H1 (cell line): ENCODE results near the gene HMSD. TPM values are rescaled to one million over a fixed set of nuclear protein-coding genes. Genes with fewer than 3 reads are reported as not detected.

Experiments used
- CTCF ChIA-PET: fragments of 300-600 bp; sonication (Branson Sonifier 250); formaldehyde crosslinking; loops from one replicate; lab custom pipeline; 2021; ENCODE audit not compliant: partially characterized antibody; lab: Charles Lee
- POLR2A ChIA-PET: fragments of 300-600 bp; sonication (Branson Sonifier 250); formaldehyde crosslinking; loops from one replicate; lab custom pipeline; 2021; ENCODE audit warnings: inconsistent platforms; ENCODE audit not compliant: partially characterized antibody; lab: Charles Lee
- DNase-seq, 2 experiments: peaks; one replicate each; pipeline versions ENCODE4 v3.0.0 to v3.0.0-alpha.2; 2010 to 2022; ENCODE audit warnings: low spot score in 2 of 2, low read depth in 1 of 2, mixed read lengths in 1 of 2
- FAIRE-seq: peaks from 2 replicates; lab custom pipeline; 2011; peaks lifted over from hg19 to GRCh38; lab: Jason Lieb, UNC
- H2AFZ ChIP-seq: 2 replicates; pipeline ENCODE4 v1.8.1; 2012; ENCODE audit warnings: low read length, inconsistent platforms
- H2AK5ac ChIP-seq: 2 replicates; pipeline ENCODE4 v1.6.1; 2013; ENCODE audit warnings: low read depth, low read length
- H2BK120ac ChIP-seq: replicated peaks from 2 replicates; pipeline ENCODE3; 2013; ENCODE audit warnings: low read depth, low read length, inconsistent platforms
- H2BK12ac ChIP-seq: 2 replicates; pipeline ENCODE4 v1.6.1; 2013; ENCODE audit warnings: low read depth, low read length
- H2BK15ac ChIP-seq: 2 replicates; pipeline ENCODE4 v1.6.1; 2013; ENCODE audit warnings: low read length
- H2BK20ac ChIP-seq: 2 replicates; pipeline ENCODE4 v1.6.1; 2013; ENCODE audit warnings: low read length
- H2BK5ac ChIP-seq: 2 replicates; pipeline ENCODE4 v1.6.1; 2013; ENCODE audit warnings: low read depth, low read length
- H3K14ac ChIP-seq: 2 replicates; pipeline ENCODE4 v1.6.1; 2013; ENCODE audit warnings: inconsistent platforms; ENCODE audit not compliant: insufficient read length
- H3K18ac ChIP-seq: 2 replicates; pipeline ENCODE4 v1.6.1; 2013; ENCODE audit warnings: low read length; ENCODE audit errors: extremely low read depth
- H3K23ac ChIP-seq: 2 replicates; pipeline ENCODE4 v1.6.1; 2013; ENCODE audit warnings: inconsistent platforms; ENCODE audit not compliant: insufficient read length
- H3K23me2 ChIP-seq: 2 replicates; pipeline ENCODE4 v1.6.1; 2013; ENCODE audit warnings: low read depth, low read length
- H3K27ac ChIP-seq: 2 replicates; pipeline ENCODE4 v1.6.1; 2011; ENCODE audit warnings: low read depth, low read length, inconsistent platforms
- H3K27me3 ChIP-seq, 4 experiments: replicated peaks in 1 of 4; 1 replicate in 1 of 4; 2 replicates in 3 of 4; pipeline versions ENCODE4 v1.6.1 to v1.8.1; 2011 to 2013; ENCODE audit warnings: low read length in 3 of 4, mild to moderate bottlenecking in 3 of 4, inconsistent platforms in 2 of 4, mixed read lengths in 2 of 4, moderate library complexity in 1 of 4; ENCODE audit not compliant: control insufficient read depth in 3 of 4, insufficient read depth in 3 of 4; ENCODE audit errors: extremely low read depth in 1 of 4
- H3K36me3 ChIP-seq, 4 experiments: 2 replicates each; pipeline versions ENCODE4 v1.6.1 to v1.8.1; 2011 to 2013; ENCODE audit warnings: mild to moderate bottlenecking in 4 of 4, low read length in 3 of 4, moderate library complexity in 2 of 4, control low read depth in 1 of 4, inconsistent platforms in 1 of 4; ENCODE audit not compliant: insufficient read depth in 4 of 4, control insufficient read depth in 2 of 4
- H3K4ac ChIP-seq: replicated peaks from 2 replicates; pipeline ENCODE3; 2013; ENCODE audit warnings: low read length, low read depth, mixed read lengths, inconsistent platforms; ENCODE audit not compliant: insufficient read length
- H3K4me1 ChIP-seq, 4 experiments: replicated peaks in 1 of 4; 1 replicate in 1 of 4; 2 replicates in 3 of 4; pipeline versions ENCODE4 v1.6.1 to v1.8.1; 2011 to 2013; ENCODE audit warnings: low read length in 3 of 4, inconsistent platforms in 2 of 4, mixed read lengths in 1 of 4; ENCODE audit not compliant: insufficient read depth in 4 of 4, control insufficient read depth in 3 of 4
- H3K4me2 ChIP-seq, 2 experiments: 2 replicates each; pipeline versions ENCODE4 v1.6.1 to v1.8.1; 2011 to 2013; ENCODE audit warnings: low read depth in 2 of 2, low read length in 2 of 2, control low read depth in 1 of 2, inconsistent platforms in 1 of 2, mild to moderate bottlenecking in 1 of 2; ENCODE audit not compliant: insufficient read depth in 1 of 2
- H3K4me3 ChIP-seq, 4 experiments: fragments of 200-600, 300-600 bp in 1 of 4; sonication (generic), shearing (Covaris generic), sonication (Bioruptor Twin) in 1 of 4; 2 replicates each; pipeline versions ENCODE4 v1.5.1 to v1.8.1; 2011 to 2016; ENCODE audit warnings: low read length in 4 of 4, low read depth in 3 of 4, control low read depth in 2 of 4, inconsistent platforms in 2 of 4, mild to moderate bottlenecking in 2 of 4, mixed read lengths in 1 of 4, moderate library complexity in 1 of 4; ENCODE audit not compliant: insufficient read depth in 2 of 4; ENCODE audit errors: extremely low read depth in 1 of 4
- H3K56ac ChIP-seq: replicated peaks from 2 replicates; pipeline ENCODE3; 2013; ENCODE audit warnings: low read depth, mild to moderate bottlenecking, mixed read lengths, low read length, inconsistent platforms; ENCODE audit not compliant: insufficient read length
- H3K79me1 ChIP-seq: 2 replicates; pipeline ENCODE4 v1.6.1; 2013; ENCODE audit warnings: low read depth, low read length, control low read depth
- H3K79me2 ChIP-seq, 2 experiments: 2 replicates each; pipeline versions ENCODE4 v1.6.1 to v1.8.1; 2012 to 2013; ENCODE audit warnings: low read length in 2 of 2, mild to moderate bottlenecking in 2 of 2, inconsistent platforms in 1 of 2; ENCODE audit not compliant: insufficient read depth in 2 of 2, control insufficient read depth in 1 of 2
- H3K9ac ChIP-seq, 4 experiments: replicated peaks in 1 of 4; 1 replicate in 1 of 4; 2 replicates in 3 of 4; pipeline versions ENCODE4 v1.6.1 to v1.8.1; 2011 to 2013; ENCODE audit warnings: low read depth in 3 of 4, low read length in 3 of 4, control low read depth in 2 of 4, mild to moderate bottlenecking in 2 of 4, moderate library complexity in 2 of 4, inconsistent platforms in 1 of 4; ENCODE audit errors: extremely low read depth in 1 of 4
- H3K9me3 ChIP-seq, 2 experiments: 2 replicates each; pipeline versions ENCODE4 v1.6.1 to v1.8.1; 2012 to 2013; ENCODE audit warnings: mild to moderate bottlenecking in 2 of 2, moderate library complexity in 2 of 2, control low read depth in 1 of 2, inconsistent platforms in 1 of 2, low read depth in 1 of 2, low read length in 1 of 2, mixed read lengths in 1 of 2; ENCODE audit not compliant: insufficient read depth in 2 of 2
- H4K20me1 ChIP-seq, 2 experiments: replicated peaks in 1 of 2; 2 replicates each; pipeline versions ENCODE3 to v1.8.1; 2011 to 2013; ENCODE audit warnings: inconsistent platforms in 2 of 2, low read length in 2 of 2, mild to moderate bottlenecking in 1 of 2; ENCODE audit not compliant: insufficient read depth in 2 of 2, control insufficient read depth in 1 of 2
- H4K5ac ChIP-seq: 2 replicates; pipeline ENCODE4 v1.6.1; 2013; ENCODE audit warnings: low read length, low read depth, mixed read lengths, inconsistent platforms; ENCODE audit not compliant: insufficient read length
- H4K8ac ChIP-seq: 2 replicates; pipeline ENCODE4 v1.8.0; 2013; ENCODE audit warnings: mild to moderate bottlenecking, moderate library complexity, low read length, inconsistent platforms; ENCODE audit not compliant: insufficient read depth; ENCODE audit errors: extremely low read depth
- H4K91ac ChIP-seq: replicated peaks from 2 replicates; pipeline ENCODE3; 2013; ENCODE audit warnings: low read length, mixed read lengths, inconsistent platforms; ENCODE audit not compliant: insufficient read length
- ATF3 ChIP-seq: IDR thresholded peaks from 2 replicates; pipeline ENCODE4 v1.6.1; 2011; ENCODE audit warnings: low read depth, mild to moderate bottlenecking, low read length; ENCODE audit not compliant: insufficient read depth
- BCL11A ChIP-seq, 2 experiments: IDR thresholded peaks; one replicate each; pipeline ENCODE4 v1.6.1; 2011; ENCODE audit warnings: low read depth in 2 of 2, low read length in 2 of 2, mild to moderate bottlenecking in 2 of 2
- MAX ChIP-seq: IDR thresholded peaks from 2 replicates; pipeline ENCODE4 v1.6.1; 2012; ENCODE audit warnings: inconsistent platforms
- TEAD4 ChIP-seq: IDR thresholded peaks from 2 replicates; pipeline ENCODE4 v1.6.1; 2012; ENCODE audit warnings: low read depth, low read length, inconsistent platforms, mixed read lengths
- WGBS, 2 experiments: shearing (Covaris generic) in 1 of 2; methylation state at CpG; one replicate each; pipeline versions ENCODE4 v1.1.6 to v1.1.7; 2013 to 2015; ENCODE audit warnings: low lambda C conversion rate in 2 of 2, mixed read lengths in 2 of 2, inconsistent platforms in 1 of 2, low coverage in 1 of 2, missing lambda C conversion rate in 1 of 2; ENCODE audit not compliant: insufficient replicate concordance in 2 of 2, insufficient coverage in 1 of 2, insufficient read length in 1 of 2; ENCODE audit errors: extremely low coverage in 1 of 2, missing lambda C conversion rate in 1 of 2; 5-methylcytosine and 5-hydroxymethylcytosine counted together
- polyA plus RNA-seq, 7 experiments: library from polyadenylated mRNA; depleted of rRNA in 3 of 7; stranded (reverse) in 5 of 7; unstranded in 2 of 7; fragments of >200 nt in 5 of 7; fragments of 200-250 nt in 2 of 7; gene quantifications; 1 replicate in 5 of 7; 2 replicates in 1 of 7; 4 replicates in 1 of 7; pipeline versions ENCODE4 v1.2.1 to v1.2.3, GENCODE V29; 2011 to 2013; ENCODE audit warnings: missing spikeins in 2 of 7, mixed read lengths in 2 of 7
- total RNA-seq: library from RNA; stranded (reverse); fragmentation: NEBNext Ultra II Directional; extraction: Animal tissue kit (Norgen Biotek cat#: 25700); gene quantifications from 2 replicates; pipeline ENCODE4 v1.2.1, GENCODE V29; 2021

The HMSD gene
- total and polyA plus RNA-seq, 2 of the 8 experiments (the other 6 are each of a cell fraction or from before 2014, with no cell fraction given), result 1.3 to 3.0 TPM

GRCh38 chr18:63972002-63972376, 22.9 kb downstream of the HMSD start:
- Histone ChIP-seq H2BK20ac (no peak overlapping the region), H3K23ac (no peak overlapping the region), H3K27ac (no peak overlapping the region), H3K36me3 (no peaks in the 10 kb centered on the region), H4K8ac (no peak overlapping the region), H3K27me3 (peaks cover 12 to 39% (median 19%) of the 10 kb centered on the region in 4 experiments), H3K4ac (no peak overlapping the region), H2AK5ac (no peak overlapping the region)
- FAIRE-seq, result no peak
- TF ChIP-seq ATF3 (no peak), MAX (no peak), BCL11A (IDR thresholded peaks at IDR 0.05; ENCODE audit: low read depth in 2 of 2, low read length in 2 of 2) (no peak), TEAD4 (no peak)
- TF ChIP-seq, all 59 proteins: peak for 0
- Histone ChIP-seq H3K56ac (no peak overlapping the region), H2BK120ac (no peak overlapping the region), H3K9me3 (no peaks in the 10 kb centered on the region), H2AFZ (no peak overlapping the region), H3K4me3 (no peak overlapping the region), H3K23me2 (peaks cover 8% of the 10 kb centered on the region), H3K79me1 (no peaks in the 10 kb centered on the region), H2BK12ac (no peak overlapping the region), H3K14ac (no peak overlapping the region), H2BK5ac (no peak overlapping the region), H2BK15ac (no peak overlapping the region), H3K9ac (no peak overlapping the region), H3K18ac (no peak overlapping the region), H3K4me2 (peak overlapping the region in 1 of 2 experiments; percentile 97; a peak in 1 of 4 replicates), H4K20me1 (peaks cover 0 to 2% of the 10 kb centered on the region in 2 experiments), H4K91ac (no peak overlapping the region), H4K5ac (no peak overlapping the region), H3K79me2 (no peaks in the 10 kb centered on the region), H3K4me1 (peaks cover 2 to 5% (median 4%) of the 10 kb centered on the region in 4 experiments; a peak in 4 of 7 replicates)
- ChIA-PET CTCF (no interaction called here), POLR2A (no interaction called here)
- 92% methylated on average over 5 of the region's 5 CpGs; no CpG with 5 or more reads in 1 of the 2 experiments for WGBS, 2 experiments
- no peak for DNase-seq
